Spleen (tissue), 7 donors: ENCODE measurements around the gene METTL8.

Source experiments
- POLR2A ChIP-seq, 3 donors: fragments of 450-650 bp; IDR thresholded peaks; one replicate each; pipeline ENCODE4 v1.5.1; 2017; ENCODE audit warnings: antibody characterized with exemption in 3 of 3, mild to moderate bottlenecking in 1 of 3
- POLR2AphosphoS5 ChIP-seq, 3 donors: sonication (generic); formaldehyde crosslinking; IDR thresholded peaks; one replicate each; pipeline ENCODE4 v1.5.1; 2017; ENCODE audit warnings: antibody characterized with exemption in 3 of 3
- TF ChIP-seq, protein P1 (sequence below), 11 experiments: fragments of 200-600 bp in 7 of 11; fragments of 450-650 bp in 4 of 11; sonication (generic) in 4 of 11; IDR thresholded peaks in 8 of 11; conservative IDR thresholded peaks in 3 of 11; 1 replicate in 7 of 11; 2 replicates in 4 of 11; pipeline versions ENCODE4 v1.4.0 to v1.8.0; 2016 to 2021; ENCODE audit warnings: antibody characterized with exemption in 11 of 11, inconsistent platforms in 4 of 11, mild to moderate bottlenecking in 1 of 11
- donor health status: DM: no; HTN: no; CAD: no; lungs with moderate emphysema.
- donor health status: DM: no; HTN: no; CAD: no.
- donor health status: DM: no; HTN: no; CAD: no.

- TF ChIP-seq, protein P1, sequence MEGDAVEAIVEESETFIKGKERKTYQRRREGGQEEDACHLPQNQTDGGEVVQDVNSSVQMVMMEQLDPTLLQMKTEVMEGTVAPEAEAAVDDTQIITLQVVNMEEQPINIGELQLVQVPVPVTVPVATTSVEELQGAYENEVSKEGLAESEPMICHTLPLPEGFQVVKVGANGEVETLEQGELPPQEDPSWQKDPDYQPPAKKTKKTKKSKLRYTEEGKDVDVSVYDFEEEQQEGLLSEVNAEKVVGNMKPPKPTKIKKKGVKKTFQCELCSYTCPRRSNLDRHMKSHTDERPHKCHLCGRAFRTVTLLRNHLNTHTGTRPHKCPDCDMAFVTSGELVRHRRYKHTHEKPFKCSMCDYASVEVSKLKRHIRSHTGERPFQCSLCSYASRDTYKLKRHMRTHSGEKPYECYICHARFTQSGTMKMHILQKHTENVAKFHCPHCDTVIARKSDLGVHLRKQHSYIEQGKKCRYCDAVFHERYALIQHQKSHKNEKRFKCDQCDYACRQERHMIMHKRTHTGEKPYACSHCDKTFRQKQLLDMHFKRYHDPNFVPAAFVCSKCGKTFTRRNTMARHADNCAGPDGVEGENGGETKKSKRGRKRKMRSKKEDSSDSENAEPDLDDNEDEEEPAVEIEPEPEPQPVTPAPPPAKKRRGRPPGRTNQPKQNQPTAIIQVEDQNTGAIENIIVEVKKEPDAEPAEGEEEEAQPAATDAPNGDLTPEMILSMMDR (IDR thresholded peaks at IDR 0.05 in 8 of 11, conservative IDR thresholded peaks at IDR 0.05 in 3 of 11) = no peak
- no peak for TF ChIP-seq POLR2A (IDR thresholded peaks at IDR 0.05)
- no peak for TF ChIP-seq POLR2AphosphoS5 (IDR thresholded peaks at IDR 0.05)
Measured at GRCh38 chr2:171419333-171419732, 14.5 kb downstream of the METTL8 start.
